HUES6 (cell line): Measurements from ENCODE around the gene CCDC88A.

ENCODE experiments used
- H3K27ac ChIP-seq: 2 replicates; pipeline ENCODE4 v1.7.0; 2013; ENCODE audit warnings: low read depth, mild to moderate bottlenecking, low read length, inconsistent platforms
- H3K27me3 ChIP-seq: 2 replicates; pipeline ENCODE4 v1.6.1; 2013; ENCODE audit warnings: low read length; ENCODE audit not compliant: control insufficient read depth, insufficient read depth
- H3K36me3 ChIP-seq: 2 replicates; pipeline ENCODE4 v1.6.1; 2013; ENCODE audit warnings: low read length; ENCODE audit not compliant: control insufficient read depth, insufficient read depth
- H3K4me1 ChIP-seq: 2 replicates; pipeline ENCODE4 v1.6.1; 2013; ENCODE audit warnings: low read length; ENCODE audit not compliant: control insufficient read depth, insufficient read depth
- H3K4me3 ChIP-seq: 2 replicates; pipeline ENCODE4 v1.5.1; 2013; ENCODE audit warnings: low read depth, low read length
- H3K9ac ChIP-seq: one replicate; pipeline ENCODE4 v1.6.1; 2013; ENCODE audit warnings: mild to moderate bottlenecking, low read length
- H3K9me3 ChIP-seq: 2 replicates; pipeline ENCODE4 v1.6.1; 2013; ENCODE audit warnings: low read depth, low read length; ENCODE audit not compliant: control insufficient read depth, insufficient read depth

Gene CCDC88A

DNA sequence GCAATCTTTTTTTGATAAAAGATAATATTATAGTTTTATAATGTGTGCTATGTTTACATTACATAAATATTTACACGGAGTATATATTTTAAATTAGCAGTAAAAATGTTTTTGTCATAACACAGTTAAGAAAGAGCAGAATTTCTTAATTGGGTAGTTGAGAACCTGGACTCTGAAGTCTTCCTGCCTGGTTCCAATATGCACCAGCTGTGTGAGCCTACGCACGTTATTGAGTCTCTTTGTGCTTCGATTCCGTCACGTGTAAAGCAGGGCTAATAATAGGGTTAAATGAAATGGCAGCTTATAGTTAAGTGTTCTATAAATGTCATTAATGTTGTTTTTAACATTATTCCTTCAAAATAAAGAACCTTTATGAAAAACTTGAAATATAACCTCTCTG is 1.2 kb upstream of the CCDC88A start:
- Histone ChIP-seq H3K4me1 (0 out of 2 replicates have a peak, but pooled peaks cover 7% of the 10 kb centered on the region), H3K9ac (no peak overlapping the region)

DNA sequence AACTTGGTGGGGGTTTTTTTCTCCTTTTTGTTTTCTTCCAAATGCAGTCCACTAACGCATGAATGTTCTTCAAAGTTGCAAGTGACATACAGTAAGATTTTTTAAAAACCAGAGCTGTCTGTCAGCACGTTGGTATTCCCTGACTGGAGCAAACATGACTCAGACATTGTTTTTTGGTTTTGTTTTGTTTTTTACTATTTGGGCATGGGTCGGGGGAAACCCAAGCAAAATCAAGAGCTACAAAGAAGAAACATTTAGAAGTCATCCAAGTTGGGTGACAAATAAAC is 726 bp upstream of the CCDC88A start:
- Histone ChIP-seq H3K9me3 (no peaks in the 10 kb centered on the region), H3K4me1 (peaks cover 10% of the 10 kb centered on the region; the same call in 1 of the 2 replicates), H3K27me3 (no peaks in the 10 kb centered on the region), H3K9ac (peak overlapping the region; percentile 69), H3K27ac (no peak overlapping the region), H3K4me3 (peak overlapping the region; percentile 85), H3K36me3 (no peaks in the 10 kb centered on the region)

More for the DNA sequence above, 1.2 kb upstream of the CCDC88A start:
- Histone ChIP-seq H3K27me3 (no peaks in the 10 kb centered on the region), H3K9me3 (no peaks in the 10 kb centered on the region), H3K27ac (no peak overlapping the region), H3K36me3 (no peaks in the 10 kb centered on the region), H3K4me3 (no peak overlapping the region)

DNA sequence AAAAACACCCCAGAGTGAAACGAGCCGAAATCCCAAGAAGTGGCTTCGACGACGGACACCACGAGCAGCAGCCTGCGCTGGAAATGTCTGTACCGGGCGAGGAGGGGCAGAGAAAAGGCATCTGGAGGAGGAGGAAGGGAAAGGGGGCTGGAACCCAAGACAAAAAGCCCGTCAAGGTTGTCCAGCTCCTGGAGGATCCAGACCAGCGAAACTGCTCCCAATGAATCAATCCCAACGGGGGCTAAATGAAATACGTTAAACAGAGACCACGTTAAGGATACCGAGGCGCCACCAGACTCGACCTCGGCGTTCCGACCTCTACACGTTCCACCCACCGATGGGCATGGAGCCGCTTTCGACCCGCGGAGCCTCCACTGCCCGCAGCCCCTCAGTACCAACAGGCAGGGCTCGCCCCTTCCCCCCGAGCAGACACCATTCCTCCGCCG is 400 bp downstream of the CCDC88A start:
- Histone ChIP-seq H3K9ac (peak overlapping the region; percentile 82), H3K9me3 (no peaks in the 10 kb centered on the region), H3K4me1 (peaks cover 11% of the 10 kb centered on the region; the same call in 1 of the 2 replicates), H3K27ac (peak overlapping the region; percentile 3; the same call in 1 of the 2 replicates), H3K4me3 (peak overlapping the region; percentile 84), H3K27me3 (no peaks in the 10 kb centered on the region), H3K36me3 (no peaks in the 10 kb centered on the region)

DNA sequence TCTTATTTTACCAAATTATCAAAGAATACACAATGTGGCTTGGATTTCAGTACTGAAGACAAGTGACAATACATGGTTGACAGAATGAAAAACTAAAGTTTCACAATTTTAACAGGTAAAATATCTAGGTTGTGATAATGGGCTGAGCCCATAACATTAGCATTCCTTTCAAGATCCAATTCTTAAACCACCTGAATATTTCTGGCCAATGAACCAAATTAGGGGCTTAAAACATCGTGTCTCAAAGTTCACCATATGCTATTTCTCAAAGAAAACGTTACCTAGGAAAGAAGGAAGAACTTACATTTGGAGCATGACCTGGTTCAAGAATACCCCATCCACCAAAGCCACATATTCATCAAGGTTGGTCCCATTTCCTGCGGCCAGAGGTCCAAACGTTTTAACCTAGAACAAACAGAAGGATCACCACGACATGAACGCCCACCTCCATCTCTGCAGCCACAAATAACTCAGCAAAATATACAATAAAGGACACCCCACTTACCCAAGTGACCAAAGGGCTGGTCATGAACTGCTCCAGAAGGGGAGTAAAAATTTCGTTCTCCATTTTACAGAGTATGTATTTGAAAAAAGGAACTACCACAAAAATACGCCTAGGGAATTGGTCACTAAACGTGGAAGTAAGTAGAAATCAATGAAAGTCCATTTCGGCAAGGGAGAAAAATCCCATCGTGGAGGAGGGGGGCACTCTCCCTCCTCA is 984 bp downstream of the CCDC88A start:
- Histone ChIP-seq H3K9me3 (no peaks in the 10 kb centered on the region), H3K9ac (peak overlapping the region; percentile 82), H3K4me3 (peak overlapping the region; percentile 84), H3K36me3 (peaks cover under 1% of the 10 kb centered on the region; the same call in 1 of the 2 replicates), H3K27me3 (no peaks in the 10 kb centered on the region), H3K27ac (peak overlapping the region; percentile 3; the same call in 1 of the 2 replicates), H3K4me1 (peaks cover 11% of the 10 kb centered on the region; the same call in 1 of the 2 replicates)

DNA sequence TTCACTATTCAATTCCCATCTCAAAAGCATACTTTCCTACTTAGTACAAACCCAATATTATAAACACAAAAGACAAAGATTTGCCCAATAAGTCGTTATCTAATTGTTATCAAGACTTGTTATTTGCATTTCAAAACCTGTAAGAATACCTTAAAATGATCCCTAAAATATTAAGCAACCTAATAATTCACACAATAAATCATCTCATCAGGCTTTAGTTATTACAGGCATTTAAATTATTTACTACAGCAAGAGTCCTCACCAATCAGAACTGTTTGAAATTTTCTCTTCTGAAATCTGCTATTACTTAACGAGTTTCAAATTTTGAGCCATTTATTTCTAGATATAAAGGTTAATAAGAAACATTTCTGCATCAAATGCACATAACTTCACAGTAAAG is 1.6 kb downstream of the CCDC88A start:
- Histone ChIP-seq H3K9me3 (no peaks in the 10 kb centered on the region), H3K27ac (no peak overlapping the region), H3K27me3 (no peaks in the 10 kb centered on the region), H3K36me3 (peaks cover 5% of the 10 kb centered on the region; the same call in 1 of the 2 replicates), H3K4me3 (peak overlapping the region; percentile 84), H3K9ac (no peak overlapping the region), H3K4me1 (peaks cover 11% of the 10 kb centered on the region; the same call in 1 of the 2 replicates)

DNA sequence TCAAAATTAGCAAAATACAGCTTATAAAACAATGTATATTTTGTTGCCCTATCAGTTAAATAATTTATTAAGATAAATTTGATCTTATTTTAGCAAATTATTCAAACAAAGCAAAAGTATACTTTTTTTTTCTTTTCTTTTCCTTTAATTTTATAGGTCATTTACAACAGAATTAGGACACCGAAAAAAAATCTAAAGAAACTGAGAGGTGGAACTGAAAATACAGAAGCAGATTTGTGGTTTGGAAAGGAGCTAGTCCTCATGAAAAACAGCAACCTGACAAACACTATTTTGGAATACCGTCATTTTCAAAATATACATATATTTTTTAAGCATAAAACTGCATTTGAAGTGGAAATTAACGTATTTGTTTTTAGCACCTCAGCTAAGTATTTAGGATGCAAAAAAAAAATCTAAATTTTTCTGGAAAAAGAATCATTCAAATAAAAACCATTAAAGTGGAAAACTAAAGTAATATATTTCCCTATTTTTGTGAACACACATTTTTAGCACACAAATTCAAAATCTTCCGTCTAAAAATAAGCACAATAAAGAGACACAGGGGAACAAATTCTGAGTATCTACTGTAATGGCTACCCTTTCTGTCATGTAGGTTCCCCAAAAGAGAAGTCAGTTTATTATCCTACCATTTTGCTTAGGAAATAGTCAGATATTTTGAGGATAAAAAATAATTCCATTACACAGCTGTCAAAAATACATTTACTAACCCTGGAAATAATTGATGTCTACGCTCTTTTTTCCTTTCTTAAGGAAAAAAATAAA is 2.7 kb downstream of the CCDC88A start:
- Histone ChIP-seq H3K27me3 (no peaks in the 10 kb centered on the region), H3K4me3 (peak overlapping the region; percentile 84), H3K9ac (no peak overlapping the region), H3K4me1 (peaks cover 11% of the 10 kb centered on the region; the same call in 1 of the 2 replicates), H3K27ac (no peak overlapping the region), H3K9me3 (no peaks in the 10 kb centered on the region), H3K36me3 (peaks cover 15% of the 10 kb centered on the region)

DNA sequence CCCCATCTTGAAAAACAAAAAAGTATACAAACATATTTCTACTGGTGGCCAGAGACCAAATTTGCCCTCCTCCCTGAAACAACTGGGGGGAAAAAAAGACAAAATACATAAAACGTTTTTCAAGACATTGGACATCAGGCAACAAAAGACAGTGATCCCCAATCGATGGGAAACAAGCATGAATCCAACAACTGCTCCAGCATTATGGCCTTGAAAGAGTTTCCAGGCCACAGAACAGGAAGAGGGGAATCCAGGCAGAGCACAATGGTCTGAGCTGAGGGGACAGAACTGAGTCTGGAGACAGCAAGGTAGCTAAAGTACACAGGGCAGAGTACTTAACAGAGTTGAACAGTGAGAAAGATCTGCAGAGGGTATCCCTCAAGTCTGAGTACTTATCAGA is 4.4 kb downstream of the CCDC88A start:
- Histone ChIP-seq H3K27me3 (no peaks in the 10 kb centered on the region), H3K4me3 (no peak overlapping the region), H3K27ac (no peak overlapping the region), H3K36me3 (peaks cover 19% of the 10 kb centered on the region), H3K9me3 (no peaks in the 10 kb centered on the region), H3K4me1 (peaks cover 8% of the 10 kb centered on the region; the same call in 1 of the 2 replicates), H3K9ac (no peak overlapping the region)

DNA sequence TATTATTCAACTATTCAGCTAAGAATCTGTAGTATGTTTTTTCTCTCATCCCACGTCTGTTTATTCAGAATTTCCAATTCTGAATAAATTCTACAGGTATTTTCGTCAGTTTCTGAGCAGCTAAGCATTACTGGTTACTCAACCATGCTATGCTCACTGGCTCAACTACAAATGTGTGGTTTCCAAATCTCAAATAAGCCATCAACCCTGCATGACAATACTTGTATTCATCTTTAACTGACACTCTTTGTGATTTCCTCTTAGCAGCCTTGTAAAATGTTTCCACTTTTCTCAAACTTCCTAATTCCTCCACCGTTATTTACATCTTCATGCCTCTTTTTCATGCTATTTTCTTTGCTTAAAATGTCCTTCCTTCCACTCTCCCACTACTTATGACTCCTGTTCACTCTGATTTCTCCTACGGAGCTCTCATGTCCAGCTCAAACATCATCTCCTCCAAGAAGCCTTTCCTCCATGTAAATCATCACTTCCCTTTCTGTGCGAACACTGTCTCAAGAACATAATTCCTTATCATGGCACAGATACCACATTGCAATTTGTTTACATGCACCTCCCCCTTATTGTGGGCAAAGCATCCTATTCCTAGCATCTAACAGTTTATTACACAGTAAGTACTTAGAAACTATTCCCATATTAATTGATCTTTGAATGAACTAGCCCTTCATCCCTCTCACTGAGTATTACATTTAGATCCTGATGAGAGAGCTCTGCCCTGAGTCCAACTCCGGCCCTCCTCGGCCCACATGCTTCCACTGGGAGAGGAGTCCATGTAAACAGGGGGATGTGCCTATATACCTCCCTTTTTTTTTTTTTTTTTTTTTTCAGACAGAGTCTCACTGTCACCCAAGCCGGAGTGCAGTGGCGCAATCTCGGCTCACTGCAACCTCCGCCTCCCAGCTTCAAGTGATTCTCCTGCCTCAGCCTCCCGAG is 10.5 kb downstream of the CCDC88A start:
- H3K27ac ChIP-seq, result 0 out of 2 replicates have a peak overlapping the region, but pooled peaks have one; percentile 23
- H3K9ac ChIP-seq, result no peak overlapping the region
- peaks cover 18% of the 10 kb centered on the region for H3K4me1 ChIP-seq
- H3K36me3 ChIP-seq, result peaks cover 24% of the 10 kb centered on the region
- H3K4me3 ChIP-seq, result no peak overlapping the region
- H3K9me3 ChIP-seq, result no peaks in the 10 kb centered on the region
- H3K27me3 ChIP-seq, result no peaks in the 10 kb centered on the region

DNA sequence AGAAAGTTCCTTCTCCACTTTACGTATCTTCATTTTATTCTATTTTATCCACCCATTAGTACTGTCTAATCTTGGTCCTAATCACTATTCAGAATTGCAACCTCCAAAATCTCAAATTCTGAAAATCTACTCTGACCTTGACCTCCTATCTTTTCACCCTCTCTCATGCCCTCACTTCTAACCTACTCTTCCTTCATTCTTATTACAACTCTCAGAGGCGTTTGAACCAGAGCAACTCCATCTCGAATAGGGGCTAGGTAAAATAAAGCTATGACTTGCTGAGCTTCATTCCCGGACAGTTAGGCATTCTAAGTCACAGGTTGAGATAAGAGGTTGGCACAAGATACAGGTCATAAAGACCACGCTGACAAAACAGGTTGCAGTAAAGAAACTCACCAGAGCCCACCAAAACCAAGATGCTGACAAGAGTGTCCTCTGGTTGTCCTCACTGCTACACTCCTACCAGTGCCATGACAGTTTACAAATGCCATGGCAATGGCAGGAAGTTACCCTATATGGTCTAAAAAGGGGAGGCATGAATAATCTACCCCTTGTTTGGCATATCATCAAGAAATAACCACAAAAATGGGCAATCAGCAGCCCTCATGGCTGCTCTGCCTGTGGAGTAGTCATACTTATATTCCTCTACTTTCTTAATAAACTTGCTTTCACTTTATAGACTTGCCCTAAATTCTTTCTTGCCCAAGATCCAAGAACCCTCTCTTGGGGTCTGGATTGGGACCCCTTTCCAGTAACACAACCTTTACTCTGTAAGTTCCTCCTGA is 11.4 kb downstream of the CCDC88A start:
- H3K9ac ChIP-seq, result no peak overlapping the region
- no peaks in the 10 kb centered on the region for H3K9me3 ChIP-seq
- H3K4me1 ChIP-seq, result peaks cover 18% of the 10 kb centered on the region
- H3K27ac ChIP-seq, result no peak overlapping the region; the same call in 1 of the 2 replicates
- peaks cover 21% of the 10 kb centered on the region for H3K36me3 ChIP-seq
- no peak overlapping the region for H3K4me3 ChIP-seq
- no peaks in the 10 kb centered on the region for H3K27me3 ChIP-seq

DNA sequence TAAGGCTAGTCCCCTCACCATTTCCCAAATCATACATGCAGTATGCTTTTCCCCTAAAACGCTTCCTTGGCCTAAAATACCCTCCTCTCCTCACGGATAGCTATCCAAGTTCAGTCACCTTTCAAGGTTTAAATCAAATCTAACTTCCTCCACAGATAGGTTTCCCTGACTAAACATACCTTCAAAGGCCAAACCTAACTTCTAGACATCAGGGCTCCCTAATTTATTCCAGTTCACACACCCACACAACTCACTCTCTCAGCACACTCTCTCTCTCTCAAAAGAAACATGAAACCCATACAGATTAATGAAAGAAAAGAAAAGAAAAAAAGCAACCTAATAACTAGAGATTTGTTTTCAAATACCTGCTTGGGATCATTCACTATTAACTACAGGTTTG is 14.5 kb downstream of the CCDC88A start:
- Histone ChIP-seq H3K36me3 (peaks cover 9% of the 10 kb centered on the region; the same call in 1 of the 2 replicates), H3K4me3 (no peak overlapping the region), H3K27me3 (no peaks in the 10 kb centered on the region), H3K27ac (no peak overlapping the region), H3K9me3 (no peaks in the 10 kb centered on the region), H3K4me1 (peaks cover 17% of the 10 kb centered on the region), H3K9ac (no peak overlapping the region)
